Neural crest cell (in vitro differentiated cells): ENCODE measurements around the gene FNBP1L. TPM values are rescaled to one million over a fixed set of nuclear protein-coding genes. Genes with fewer than 3 reads are reported as not detected.
A peak's percentile ranks its signal among the peaks of the same experiment; 100 is the strongest.

Source experiments
- DNase-seq: peaks from one replicate; pipeline ENCODE4 v3.0.0; 2021; ENCODE audit warnings: low read depth, mixed read lengths, low spot score
- H3K27ac Mint-ChIP-seq: one replicate; pipeline ENCODE4 v1.8.0; 2021; ENCODE audit warnings: mild to moderate bottlenecking, mixed read lengths; ENCODE audit not compliant: unreplicated experiment
- H3K27me3 Mint-ChIP-seq: 2 replicates; pipeline ENCODE4 v1.8.0; 2021; ENCODE audit warnings: low read depth, mild to moderate bottlenecking, mixed read lengths
- H3K36me3 Mint-ChIP-seq: 2 replicates; pipeline ENCODE4 v1.8.0; 2021; ENCODE audit warnings: low read depth, mild to moderate bottlenecking, mixed read lengths
- H3K4me1 Mint-ChIP-seq: 2 replicates; pipeline ENCODE4 v1.8.0; 2021; ENCODE audit warnings: mixed read lengths
- H3K4me3 Mint-ChIP-seq: one replicate; pipeline ENCODE4 v1.8.0; 2021; ENCODE audit warnings: mild to moderate bottlenecking, mixed read lengths
- H3K9me3 Mint-ChIP-seq: 2 replicates; pipeline ENCODE4 v1.8.0; 2021; ENCODE audit warnings: mixed read lengths
- total RNA-seq: library from RNA; stranded (reverse); gene quantifications from 2 replicates; pipeline ENCODE4 v1.2.1, GENCODE V29; 2021
- TF ChIP-seq, protein P1 (sequence below): fragments of 200-600 bp; sonication (generic); conservative IDR thresholded peaks from 2 replicates; pipeline ENCODE4 v1.5.0; 2021; ENCODE audit warnings: antibody characterized with exemption, mild to moderate bottlenecking

Gene FNBP1L
- total RNA-seq, 1 donor from 2014 or later = 60.9 TPM

DNA sequence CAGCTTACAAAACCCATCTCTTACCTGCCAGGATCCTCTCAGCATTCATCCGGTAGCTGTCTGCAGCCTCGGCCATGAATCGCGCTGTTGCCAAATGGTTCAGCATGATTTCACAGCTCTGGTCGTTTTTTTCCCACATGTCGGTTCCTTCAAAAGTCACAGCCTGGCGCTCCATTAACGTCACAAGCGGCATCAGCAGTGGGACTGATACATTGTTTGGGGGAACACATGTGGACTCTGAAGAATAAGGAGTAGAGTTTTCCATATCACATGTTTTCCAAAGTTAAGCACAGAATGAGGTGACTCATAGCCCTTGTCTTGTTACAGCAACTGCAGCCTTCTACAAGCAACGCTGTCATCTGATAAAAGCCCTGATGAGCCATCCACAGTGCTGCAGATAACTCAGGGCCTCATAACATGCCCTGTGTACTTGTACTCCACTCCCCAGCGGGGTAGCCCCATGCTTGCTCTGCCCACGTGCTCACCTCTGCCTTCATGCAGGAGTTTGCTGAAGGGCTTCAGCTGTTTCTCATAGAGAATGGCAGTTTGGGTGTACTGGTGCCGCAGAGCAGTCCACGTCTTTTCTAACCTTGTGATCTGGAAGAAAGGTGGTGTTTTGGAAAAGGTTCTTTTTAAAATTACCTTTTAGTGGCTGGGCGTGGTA lies 119.5 kb downstream of the FNBP1L start:
- no peaks in the 10 kb centered on the region for H3K4me1 Mint-ChIP-seq
- H3K36me3 Mint-ChIP-seq = peaks cover 43% of the 10 kb centered on the region
- no peaks in the 10 kb centered on the region for H3K9me3 Mint-ChIP-seq
- no peak overlapping the region for H3K4me3 Mint-ChIP-seq
- H3K27ac Mint-ChIP-seq = peak overlapping the region; percentile 50
- no peak for DNase-seq
- TF ChIP-seq, protein P1, sequence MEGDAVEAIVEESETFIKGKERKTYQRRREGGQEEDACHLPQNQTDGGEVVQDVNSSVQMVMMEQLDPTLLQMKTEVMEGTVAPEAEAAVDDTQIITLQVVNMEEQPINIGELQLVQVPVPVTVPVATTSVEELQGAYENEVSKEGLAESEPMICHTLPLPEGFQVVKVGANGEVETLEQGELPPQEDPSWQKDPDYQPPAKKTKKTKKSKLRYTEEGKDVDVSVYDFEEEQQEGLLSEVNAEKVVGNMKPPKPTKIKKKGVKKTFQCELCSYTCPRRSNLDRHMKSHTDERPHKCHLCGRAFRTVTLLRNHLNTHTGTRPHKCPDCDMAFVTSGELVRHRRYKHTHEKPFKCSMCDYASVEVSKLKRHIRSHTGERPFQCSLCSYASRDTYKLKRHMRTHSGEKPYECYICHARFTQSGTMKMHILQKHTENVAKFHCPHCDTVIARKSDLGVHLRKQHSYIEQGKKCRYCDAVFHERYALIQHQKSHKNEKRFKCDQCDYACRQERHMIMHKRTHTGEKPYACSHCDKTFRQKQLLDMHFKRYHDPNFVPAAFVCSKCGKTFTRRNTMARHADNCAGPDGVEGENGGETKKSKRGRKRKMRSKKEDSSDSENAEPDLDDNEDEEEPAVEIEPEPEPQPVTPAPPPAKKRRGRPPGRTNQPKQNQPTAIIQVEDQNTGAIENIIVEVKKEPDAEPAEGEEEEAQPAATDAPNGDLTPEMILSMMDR = no peak
- no peaks in the 10 kb centered on the region for H3K27me3 Mint-ChIP-seq

DNA sequence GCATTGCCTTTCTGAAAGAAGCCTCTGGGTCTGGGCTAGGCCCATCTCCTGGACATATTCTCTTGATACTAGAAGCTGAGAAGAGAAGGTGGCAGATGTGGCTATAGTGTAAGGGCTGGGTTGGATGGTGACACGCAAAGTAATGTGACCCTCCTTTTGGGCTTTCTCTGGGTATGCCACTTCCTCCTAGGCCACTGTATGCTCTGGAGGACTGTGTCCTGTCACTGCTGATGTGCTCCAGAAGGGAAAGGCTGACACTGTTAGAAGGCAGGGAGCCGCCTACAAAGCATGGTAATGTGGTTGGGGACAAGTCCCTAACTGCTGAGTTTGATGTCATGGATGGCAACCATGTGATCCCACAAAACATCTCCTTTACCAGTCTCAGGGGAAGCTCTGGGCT lies 121.6 kb downstream of the FNBP1L start:
- no peak overlapping the region for H3K27ac Mint-ChIP-seq
- peaks cover 7% of the 10 kb centered on the region for H3K4me1 Mint-ChIP-seq
- no peak overlapping the region for H3K4me3 Mint-ChIP-seq
- DNase-seq = no peak
- H3K9me3 Mint-ChIP-seq = no peaks in the 10 kb centered on the region
- peaks cover 40% of the 10 kb centered on the region for H3K36me3 Mint-ChIP-seq
- no peaks in the 10 kb centered on the region for H3K27me3 Mint-ChIP-seq
- TF ChIP-seq, protein P1 = no peak

DNA sequence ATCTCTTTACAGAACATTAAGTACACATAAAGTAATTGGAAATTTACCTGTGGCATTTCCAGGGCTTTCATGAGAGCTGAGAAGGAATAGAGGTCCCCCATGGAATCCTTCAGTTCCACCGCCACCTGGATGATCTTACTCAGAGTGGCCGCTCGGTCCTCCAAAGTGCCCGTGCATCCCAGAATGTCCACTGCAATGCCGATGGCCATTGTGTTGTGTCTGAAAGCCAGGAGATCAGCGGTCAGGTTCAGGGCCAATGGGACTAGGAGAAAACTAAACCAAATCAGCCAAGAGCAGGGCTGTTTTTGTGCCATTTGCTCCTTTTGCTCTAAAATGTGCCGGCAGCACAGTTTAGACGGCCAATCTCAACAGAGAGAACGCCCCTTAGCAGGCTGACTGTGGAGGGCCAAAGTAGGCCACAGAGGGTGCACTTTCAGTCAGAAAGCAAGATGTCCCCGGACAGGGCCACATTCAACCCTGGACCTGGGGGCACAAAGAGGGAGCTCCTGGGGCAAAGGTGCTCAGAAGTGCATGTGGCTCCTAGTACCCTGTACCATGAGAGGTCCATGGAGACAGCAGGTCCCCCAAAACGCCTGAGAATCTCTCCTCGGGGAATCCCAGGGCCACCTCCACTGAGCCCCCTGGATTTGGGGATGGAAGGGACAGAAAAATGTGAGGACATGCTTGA lies 123.8 kb downstream of the FNBP1L start:
- Mint-ChIP-seq H3K36me3 (peaks cover 38% of the 10 kb centered on the region), H3K4me3 (no peak overlapping the region), H3K27ac (peak overlapping the region; percentile 84), H3K4me1 (peaks cover 29% of the 10 kb centered on the region), H3K9me3 (no peaks in the 10 kb centered on the region), H3K27me3 (no peaks in the 10 kb centered on the region)
- no peak for DNase-seq
- TF ChIP-seq, protein P1 = no peak

DNA sequence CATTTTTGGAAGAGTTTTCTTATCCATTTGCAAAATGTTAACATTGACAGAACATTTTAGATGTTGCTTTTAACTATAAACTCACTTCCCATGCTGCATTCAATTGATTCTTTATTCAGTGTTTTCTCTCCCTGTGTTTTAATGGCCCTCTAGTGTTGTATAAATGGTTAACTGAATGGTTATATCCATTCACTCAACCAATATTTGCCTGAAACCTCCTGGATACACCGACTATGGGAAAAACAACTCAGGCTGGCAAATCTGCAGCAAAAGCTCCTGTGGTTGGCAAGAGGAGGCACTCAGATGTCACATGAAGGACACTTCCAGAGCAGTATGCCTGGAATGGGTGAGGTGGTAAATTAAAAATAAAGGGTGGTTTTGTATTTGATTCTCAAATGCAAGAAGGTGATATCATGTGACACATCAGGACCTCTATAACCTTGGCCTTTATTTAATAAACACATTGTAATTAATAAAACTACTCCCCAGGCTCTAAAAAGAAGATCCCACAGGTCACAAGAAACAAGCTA lies 126.1 kb downstream of the FNBP1L start:
- Mint-ChIP-seq H3K27me3 (no peaks in the 10 kb centered on the region), H3K36me3 (peaks cover 19% of the 10 kb centered on the region), H3K9me3 (no peaks in the 10 kb centered on the region), H3K27ac (no peak overlapping the region), H3K4me1 (peaks cover 34% of the 10 kb centered on the region), H3K4me3 (peak overlapping the region; percentile 36)
- TF ChIP-seq, protein P1 = no peak
- no peak for DNase-seq

DNA sequence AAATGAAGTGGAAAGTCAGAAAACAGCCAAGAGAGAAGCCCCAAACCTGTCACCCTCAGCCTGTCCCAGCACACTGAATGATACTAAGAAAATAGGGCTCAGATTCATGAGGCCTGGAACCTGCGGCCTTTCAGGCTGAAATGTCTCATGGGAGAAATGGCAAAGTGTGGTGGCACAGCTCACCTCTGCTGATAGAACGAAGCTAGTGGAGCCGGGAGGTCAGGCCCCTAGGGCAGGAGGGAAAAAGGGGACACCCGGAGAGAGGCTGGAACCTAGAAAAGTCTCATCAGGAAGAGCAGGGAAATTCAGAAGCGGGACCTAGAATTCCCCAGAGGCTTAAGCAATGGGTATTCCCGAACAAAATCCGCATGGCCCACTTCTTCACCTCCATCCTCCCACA lies 126.6 kb downstream of the FNBP1L start:
- H3K4me3 Mint-ChIP-seq = peak overlapping the region; percentile 36
- H3K36me3 Mint-ChIP-seq = peaks cover 19% of the 10 kb centered on the region
- no peaks in the 10 kb centered on the region for H3K9me3 Mint-ChIP-seq
- TF ChIP-seq, protein P1 = no peak
- no peaks in the 10 kb centered on the region for H3K27me3 Mint-ChIP-seq
- H3K4me1 Mint-ChIP-seq = peaks cover 34% of the 10 kb centered on the region
- no peak for DNase-seq
- peak overlapping the region; percentile 52 for H3K27ac Mint-ChIP-seq
